ENCODE results near the gene ARID2. TPM values are rescaled to one million over a fixed set of nuclear protein-coding genes. Genes with fewer than 3 reads are reported as not detected.

The ARID2 gene
- total and polyA plus RNA-seq, 2 of the 13 experiments (the other 11 are each of a cell fraction or from before 2014, with no cell fraction given): 15.9 to 22.2 TPM

DNA sequence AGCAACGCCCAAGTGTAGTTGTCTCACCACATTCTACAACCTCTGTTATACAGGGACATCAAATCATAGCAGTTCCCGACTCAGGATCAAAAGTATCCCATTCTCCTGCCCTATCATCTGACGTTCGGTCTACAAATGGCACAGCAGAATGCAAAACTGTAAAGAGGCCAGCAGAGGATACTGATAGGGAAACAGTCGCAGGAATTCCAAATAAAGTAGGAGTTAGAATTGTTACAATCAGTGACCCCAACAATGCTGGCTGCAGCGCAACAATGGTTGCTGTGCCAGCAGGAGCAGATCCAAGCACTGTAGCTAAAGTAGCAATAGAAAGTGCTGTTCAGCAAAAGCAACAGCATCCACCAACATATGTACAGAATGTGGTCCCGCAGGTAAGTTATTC, 123.0 kb downstream of the ARID2 start:
- no peaks in the 10 kb centered on the region for H3K9me3 ChIP-seq (ENCODE audit: low read length)
- H3K36me3 ChIP-seq (replicated peaks in 1 of 2; ENCODE audit: control insufficient read depth in 1 of 2, insufficient read depth in 2 of 2, low read length in 2 of 2): peaks cover 13 to 57% of the 10 kb centered on the region in 2 experiments
- no peaks in the 10 kb centered on the region for H3K79me2 ChIP-seq (ENCODE audit: insufficient read depth, low read length)
- H3K4me3 ChIP-seq (replicated peaks in 1 of 3; ENCODE audit: insufficient read depth in 1 of 3, low read depth in 2 of 3, low read length in 3 of 3): no peak overlapping the region
- H3K4me1 ChIP-seq (ENCODE audit: insufficient read depth, low read length): no peaks in the 10 kb centered on the region
- H3K27me3 ChIP-seq (ENCODE audit: control insufficient read depth in 1 of 2, insufficient read depth in 2 of 2, low read length in 2 of 2): no peaks in the 10 kb centered on the region
- ChIA-PET POLR2A (no interaction called here), CTCF (ENCODE audit: low intra/inter-chr PET ratio, low total read pairs) (no interaction called here)
- H3K9ac ChIP-seq (ENCODE audit: insufficient read depth, low read depth, low read length): no peak overlapping the region
- no peak overlapping the region for H3K27ac ChIP-seq (ENCODE audit: extremely low read length, insufficient read depth, low read length)
- intact Hi-C loops (cut with micrococcal nuclease; ENCODE audit: unreplicated experiment) (no loop called here), in situ Hi-C loops (cut with HindIII; ENCODE audit: extremely low pct_ligation_motif_present, low pct_unique_long_range_greater_than_20kb) (no loop called here)
- no peak for ATAC-seq
- no peak overlapping the region for H3K4me2 ChIP-seq (ENCODE audit: low read depth, low read length)
- no peaks in the 10 kb centered on the region for H4K20me1 ChIP-seq (ENCODE audit: insufficient read depth, low read length)
- FAIRE-seq: no peak
- no peak overlapping the region for H2AFZ ChIP-seq (ENCODE audit: low read length)
- no peak for DNase-seq (ENCODE audit: low spot score)
- TF ChIP-seq ZNF607 (CRISPR knock-in tag; IDR thresholded peaks at IDR 0.05; ENCODE audit: borderline replicate concordance): no peak
- TF ChIP-seq ZNF747 (CRISPR knock-in tag; IDR thresholded peaks at IDR 0.05; ENCODE audit: borderline replicate concordance): no peak
- TF ChIP-seq ZNF788 (CRISPR knock-in tag; IDR thresholded peaks at IDR 0.05; ENCODE audit: borderline replicate concordance): no peak
- no peak for TF ChIP-seq TOPORS (CRISPR knock-in tag; IDR thresholded peaks at IDR 0.05)
- TF ChIP-seq ZBTB3 (CRISPR knock-in tag; IDR thresholded peaks at IDR 0.05; ENCODE audit: borderline replicate concordance, low read depth): no peak
- WGBS (ENCODE audit: low lambda C conversion rate): 94% methylated on average over 7 of the region's 7 CpGs
- no TSS peak for BruUV-seq (replicated peaks)

DNA sequence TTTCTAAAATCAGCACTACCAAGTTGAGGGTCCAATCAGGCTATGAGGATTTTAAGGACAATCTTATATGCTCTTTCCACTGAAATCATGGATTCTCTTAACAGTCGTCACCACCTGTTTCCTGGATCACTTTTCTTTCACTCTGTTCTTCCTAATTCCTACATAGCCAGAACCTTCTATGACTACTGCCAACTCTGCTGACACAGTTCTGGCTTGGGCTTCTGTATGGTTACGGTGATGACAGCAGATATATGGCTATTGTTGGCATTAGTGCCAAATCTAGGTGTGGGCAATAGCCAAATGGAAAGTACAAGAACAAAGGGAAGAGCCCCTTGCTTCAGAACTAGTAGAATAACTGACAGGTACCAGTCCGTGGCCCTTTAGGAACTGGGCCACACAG, 124.0 kb downstream of the ARID2 start:
- WGBS (ENCODE audit: low lambda C conversion rate): 97% methylated on average over 3 of the region's 3 CpGs
- in situ Hi-C loops (cut with HindIII; ENCODE audit: extremely low pct_ligation_motif_present, low pct_unique_long_range_greater_than_20kb): no loop called here
- FAIRE-seq: no peak
- H2AFZ ChIP-seq (ENCODE audit: low read length): no peak overlapping the region
- peaks cover 13 to 47% of the 10 kb centered on the region in 2 experiments for H3K36me3 ChIP-seq (replicated peaks in 1 of 2; ENCODE audit: control insufficient read depth in 1 of 2, insufficient read depth in 2 of 2, low read length in 2 of 2)
- DNase-seq (ENCODE audit: low spot score): no peak
- no peak overlapping the region for H3K9ac ChIP-seq (ENCODE audit: insufficient read depth, low read depth, low read length)
- no peaks in the 10 kb centered on the region for H3K27me3 ChIP-seq (ENCODE audit: control insufficient read depth in 1 of 2, insufficient read depth in 2 of 2, low read length in 2 of 2)
- H3K4me2 ChIP-seq (ENCODE audit: low read depth, low read length): no peak overlapping the region
- POLR2A ChIA-PET: no interaction called here
- no peaks in the 10 kb centered on the region for H3K79me2 ChIP-seq (ENCODE audit: insufficient read depth, low read length)
- H4K20me1 ChIP-seq (ENCODE audit: insufficient read depth, low read length): no peaks in the 10 kb centered on the region
- no peaks in the 10 kb centered on the region for H3K4me1 ChIP-seq (ENCODE audit: insufficient read depth, low read length)
- CTCF ChIA-PET (ENCODE audit: low intra/inter-chr PET ratio, low total read pairs): no interaction called here
- BruUV-seq (replicated peaks): no TSS peak
- H3K27ac ChIP-seq (ENCODE audit: extremely low read length, insufficient read depth, low read length): no peak overlapping the region
- no peak for ATAC-seq
- H3K4me3 ChIP-seq (replicated peaks in 1 of 3; ENCODE audit: insufficient read depth in 1 of 3, low read depth in 2 of 3, low read length in 3 of 3): no peak overlapping the region
- intact Hi-C loops (cut with micrococcal nuclease; ENCODE audit: unreplicated experiment): no loop called here
- no peaks in the 10 kb centered on the region for H3K9me3 ChIP-seq (ENCODE audit: low read length)
- TF ChIP-seq, protein P1, sequence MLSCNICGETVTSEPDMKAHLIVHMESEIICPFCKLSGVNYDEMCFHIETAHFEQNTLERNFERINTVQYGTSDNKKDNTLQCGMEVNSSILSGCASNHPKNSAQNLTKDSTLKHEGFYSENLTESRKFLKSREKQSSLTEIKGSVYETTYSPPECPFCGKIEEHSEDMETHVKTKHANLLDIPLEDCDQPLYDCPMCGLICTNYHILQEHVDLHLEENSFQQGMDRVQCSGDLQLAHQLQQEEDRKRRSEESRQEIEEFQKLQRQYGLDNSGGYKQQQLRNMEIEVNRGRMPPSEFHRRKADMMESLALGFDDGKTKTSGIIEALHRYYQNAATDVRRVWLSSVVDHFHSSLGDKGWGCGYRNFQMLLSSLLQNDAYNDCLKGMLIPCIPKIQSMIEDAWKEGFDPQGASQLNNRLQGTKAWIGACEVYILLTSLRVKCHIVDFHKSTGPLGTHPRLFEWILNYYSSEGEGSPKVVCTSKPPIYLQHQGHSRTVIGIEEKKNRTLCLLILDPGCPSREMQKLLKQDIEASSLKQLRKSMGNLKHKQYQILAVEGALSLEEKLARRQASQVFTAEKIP (CRISPR knock-in tag; IDR thresholded peaks at IDR 0.05; ENCODE audit: borderline replicate concordance): no peak
- no peak for TF ChIP-seq ZNF577 (CRISPR knock-in tag; IDR thresholded peaks at IDR 0.05; ENCODE audit: borderline replicate concordance, low read depth)
- no peak for TF ChIP-seq RARG (CRISPR knock-in tag; IDR thresholded peaks at IDR 0.05; ENCODE audit: low read depth)
- TF ChIP-seq, protein P2, sequence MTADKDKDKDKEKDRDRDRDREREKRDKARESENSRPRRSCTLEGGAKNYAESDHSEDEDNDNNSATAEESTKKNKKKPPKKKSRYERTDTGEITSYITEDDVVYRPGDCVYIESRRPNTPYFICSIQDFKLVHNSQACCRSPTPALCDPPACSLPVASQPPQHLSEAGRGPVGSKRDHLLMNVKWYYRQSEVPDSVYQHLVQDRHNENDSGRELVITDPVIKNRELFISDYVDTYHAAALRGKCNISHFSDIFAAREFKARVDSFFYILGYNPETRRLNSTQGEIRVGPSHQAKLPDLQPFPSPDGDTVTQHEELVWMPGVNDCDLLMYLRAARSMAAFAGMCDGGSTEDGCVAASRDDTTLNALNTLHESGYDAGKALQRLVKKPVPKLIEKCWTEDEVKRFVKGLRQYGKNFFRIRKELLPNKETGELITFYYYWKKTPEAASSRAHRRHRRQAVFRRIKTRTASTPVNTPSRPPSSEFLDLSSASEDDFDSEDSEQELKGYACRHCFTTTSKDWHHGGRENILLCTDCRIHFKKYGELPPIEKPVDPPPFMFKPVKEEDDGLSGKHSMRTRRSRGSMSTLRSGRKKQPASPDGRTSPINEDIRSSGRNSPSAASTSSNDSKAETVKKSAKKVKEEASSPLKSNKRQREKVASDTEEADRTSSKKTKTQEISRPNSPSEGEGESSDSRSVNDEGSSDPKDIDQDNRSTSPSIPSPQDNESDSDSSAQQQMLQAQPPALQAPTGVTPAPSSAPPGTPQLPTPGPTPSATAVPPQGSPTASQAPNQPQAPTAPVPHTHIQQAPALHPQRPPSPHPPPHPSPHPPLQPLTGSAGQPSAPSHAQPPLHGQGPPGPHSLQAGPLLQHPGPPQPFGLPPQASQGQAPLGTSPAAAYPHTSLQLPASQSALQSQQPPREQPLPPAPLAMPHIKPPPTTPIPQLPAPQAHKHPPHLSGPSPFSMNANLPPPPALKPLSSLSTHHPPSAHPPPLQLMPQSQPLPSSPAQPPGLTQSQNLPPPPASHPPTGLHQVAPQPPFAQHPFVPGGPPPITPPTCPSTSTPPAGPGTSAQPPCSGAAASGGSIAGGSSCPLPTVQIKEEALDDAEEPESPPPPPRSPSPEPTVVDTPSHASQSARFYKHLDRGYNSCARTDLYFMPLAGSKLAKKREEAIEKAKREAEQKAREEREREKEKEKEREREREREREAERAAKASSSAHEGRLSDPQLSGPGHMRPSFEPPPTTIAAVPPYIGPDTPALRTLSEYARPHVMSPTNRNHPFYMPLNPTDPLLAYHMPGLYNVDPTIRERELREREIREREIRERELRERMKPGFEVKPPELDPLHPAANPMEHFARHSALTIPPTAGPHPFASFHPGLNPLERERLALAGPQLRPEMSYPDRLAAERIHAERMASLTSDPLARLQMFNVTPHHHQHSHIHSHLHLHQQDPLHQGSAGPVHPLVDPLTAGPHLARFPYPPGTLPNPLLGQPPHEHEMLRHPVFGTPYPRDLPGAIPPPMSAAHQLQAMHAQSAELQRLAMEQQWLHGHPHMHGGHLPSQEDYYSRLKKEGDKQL (CRISPR knock-in tag; IDR thresholded peaks at IDR 0.05; ENCODE audit: low read depth): no peak
- no peak for TF ChIP-seq ZNF550 (CRISPR knock-in tag; IDR thresholded peaks at IDR 0.05; ENCODE audit: borderline replicate concordance)

Measured in HepG2 (cell line).